Vagina (tissue), 2 donors: ENCODE data around the gene IMMP2L.

Experiments
- POLR2A ChIP-seq, 2 donors: fragments of 450-650 bp; IDR thresholded peaks; one replicate each; pipeline ENCODE4 v1.6.1; 2017; ENCODE audit warnings: antibody characterized with exemption in 2 of 2, mild to moderate bottlenecking in 2 of 2, moderate library complexity in 2 of 2
- POLR2AphosphoS5 ChIP-seq, 2 donors: sonication (generic); formaldehyde crosslinking; IDR thresholded peaks; one replicate each; pipeline ENCODE4 v1.9.0; 2017; ENCODE audit warnings: antibody characterized with exemption in 2 of 2, mild to moderate bottlenecking in 2 of 2, low read depth in 1 of 2; ENCODE audit not compliant: insufficient read depth in 1 of 2
- TF ChIP-seq, protein P1 (sequence below), 3 experiments: fragments of 450-650 bp in 2 of 3; fragments of 200-600 bp in 1 of 3; sonication (generic) in 1 of 3; IDR thresholded peaks; one replicate each; pipeline ENCODE4 v1.5.1; 2017 to 2019; ENCODE audit warnings: antibody characterized with exemption in 3 of 3, mild to moderate bottlenecking in 2 of 3, moderate library complexity in 2 of 3

DNA sequence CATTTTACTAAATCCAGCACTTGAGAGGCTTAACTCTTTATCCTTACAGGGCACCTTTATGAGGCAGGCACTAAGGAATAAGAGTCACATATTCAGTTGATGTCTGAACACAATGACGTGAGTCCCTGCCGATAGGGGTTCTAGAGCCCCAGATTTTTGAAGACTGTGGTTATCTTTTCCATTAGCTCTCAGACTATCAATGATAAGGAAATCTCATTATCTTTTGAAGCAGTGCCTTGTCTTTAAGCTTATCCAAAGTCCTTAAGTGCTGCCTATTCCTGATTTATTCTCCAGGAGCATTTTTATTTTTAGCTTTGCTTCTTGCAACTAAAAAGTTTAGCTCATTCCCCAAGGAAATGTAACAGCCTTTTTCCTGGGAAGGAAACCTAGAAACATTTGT lies 915.5 kb downstream of the IMMP2L start:
- TF ChIP-seq, protein P1, sequence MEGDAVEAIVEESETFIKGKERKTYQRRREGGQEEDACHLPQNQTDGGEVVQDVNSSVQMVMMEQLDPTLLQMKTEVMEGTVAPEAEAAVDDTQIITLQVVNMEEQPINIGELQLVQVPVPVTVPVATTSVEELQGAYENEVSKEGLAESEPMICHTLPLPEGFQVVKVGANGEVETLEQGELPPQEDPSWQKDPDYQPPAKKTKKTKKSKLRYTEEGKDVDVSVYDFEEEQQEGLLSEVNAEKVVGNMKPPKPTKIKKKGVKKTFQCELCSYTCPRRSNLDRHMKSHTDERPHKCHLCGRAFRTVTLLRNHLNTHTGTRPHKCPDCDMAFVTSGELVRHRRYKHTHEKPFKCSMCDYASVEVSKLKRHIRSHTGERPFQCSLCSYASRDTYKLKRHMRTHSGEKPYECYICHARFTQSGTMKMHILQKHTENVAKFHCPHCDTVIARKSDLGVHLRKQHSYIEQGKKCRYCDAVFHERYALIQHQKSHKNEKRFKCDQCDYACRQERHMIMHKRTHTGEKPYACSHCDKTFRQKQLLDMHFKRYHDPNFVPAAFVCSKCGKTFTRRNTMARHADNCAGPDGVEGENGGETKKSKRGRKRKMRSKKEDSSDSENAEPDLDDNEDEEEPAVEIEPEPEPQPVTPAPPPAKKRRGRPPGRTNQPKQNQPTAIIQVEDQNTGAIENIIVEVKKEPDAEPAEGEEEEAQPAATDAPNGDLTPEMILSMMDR (IDR thresholded peaks at IDR 0.05): no peak
- no peak for TF ChIP-seq POLR2A (IDR thresholded peaks at IDR 0.05)
- no peak for TF ChIP-seq POLR2AphosphoS5 (IDR thresholded peaks at IDR 0.05; ENCODE audit: insufficient read depth in 1 of 2, low read depth in 1 of 2)
